Skeletal muscle cell (primary cell): ENCODE data around the gene HBB.
"Not testable (repeated sequence)": the region's sequence is repeated elsewhere in the genome, so short reads cannot be mapped to it uniquely, and the experiment has no call there.

Experiments
- DNase-seq: peaks from one replicate; pipeline ENCODE4 v3.0.0-alpha.2; 2010; ENCODE audit warnings: low read depth
- H3K4me3 ChIP-seq: 2 replicates; pipeline ENCODE4 v1.5.1; 2011; ENCODE audit warnings: low read depth, mild to moderate bottlenecking, control low read depth, low read length, moderate library complexity

Gene HBB

GRCh38 chr11:5249807-5250396 lies 23.0 kb upstream of the HBB start, which contains the start of gene HBG1:
Gene HBG1, minus strand, starts transcription at chr11:5249857. Its CDS starts 53 bp downstream, at chr11:5249804.
- not testable (repeated sequence) for H3K4me3 ChIP-seq, DNase-seq

- H3K4me3 ChIP-seq, DNase-seq: not testable (repeated sequence)
Measured at GRCh38 chr11:5248498-5248897, 21.6 kb upstream of the HBB start.

- no peak for DNase-seq
- H3K4me3 ChIP-seq = no peak overlapping the region
Measured at GRCh38 chr11:5247472-5248192, 20.8 kb upstream of the HBB start.

DNA sequence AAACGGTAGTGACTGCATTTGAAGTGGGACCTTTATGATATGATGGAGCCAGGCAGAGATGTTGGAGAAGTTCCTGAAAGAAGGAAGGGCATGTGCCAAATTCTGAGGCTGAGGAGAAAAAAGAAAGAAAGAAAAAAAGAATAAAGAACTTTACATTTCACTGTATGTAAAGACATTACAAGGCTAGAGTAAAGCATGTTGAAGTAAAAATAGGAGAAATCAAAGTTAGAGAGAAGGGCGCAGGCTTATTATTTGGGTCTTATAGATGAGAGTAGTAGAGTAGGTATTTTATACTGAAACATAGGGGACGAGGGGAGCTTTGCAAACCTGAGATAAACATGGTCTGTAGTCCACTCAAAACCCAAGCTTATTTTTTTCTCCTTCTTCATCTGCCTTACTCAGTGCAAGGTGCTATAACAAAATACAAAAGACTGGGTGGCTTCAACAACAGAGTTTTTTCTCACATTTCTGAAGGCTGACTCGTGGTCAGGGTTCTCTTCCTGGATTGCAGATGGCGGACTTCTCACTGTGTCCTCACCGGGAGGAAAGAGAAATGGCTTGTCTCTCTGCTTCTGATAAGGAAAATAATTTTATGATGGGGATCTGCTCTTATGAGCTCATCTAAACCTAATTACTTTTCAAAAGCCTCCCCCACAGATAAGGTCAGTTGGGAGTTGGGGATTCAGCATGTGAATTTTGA lies 20.1 kb upstream of the HBB start:
- DNase-seq = no peak
- H3K4me3 ChIP-seq = no peak overlapping the region

- H3K4me3 ChIP-seq = no peak overlapping the region
- DNase-seq = no peak
Measured at GRCh38 chr11:5245155-5245554, 18.3 kb upstream of the HBB start.

- H3K4me3 ChIP-seq = no peak overlapping the region
- DNase-seq = no peak
Measured at GRCh38 chr11:5243816-5244180, 16.9 kb upstream of the HBB start.

DNA sequence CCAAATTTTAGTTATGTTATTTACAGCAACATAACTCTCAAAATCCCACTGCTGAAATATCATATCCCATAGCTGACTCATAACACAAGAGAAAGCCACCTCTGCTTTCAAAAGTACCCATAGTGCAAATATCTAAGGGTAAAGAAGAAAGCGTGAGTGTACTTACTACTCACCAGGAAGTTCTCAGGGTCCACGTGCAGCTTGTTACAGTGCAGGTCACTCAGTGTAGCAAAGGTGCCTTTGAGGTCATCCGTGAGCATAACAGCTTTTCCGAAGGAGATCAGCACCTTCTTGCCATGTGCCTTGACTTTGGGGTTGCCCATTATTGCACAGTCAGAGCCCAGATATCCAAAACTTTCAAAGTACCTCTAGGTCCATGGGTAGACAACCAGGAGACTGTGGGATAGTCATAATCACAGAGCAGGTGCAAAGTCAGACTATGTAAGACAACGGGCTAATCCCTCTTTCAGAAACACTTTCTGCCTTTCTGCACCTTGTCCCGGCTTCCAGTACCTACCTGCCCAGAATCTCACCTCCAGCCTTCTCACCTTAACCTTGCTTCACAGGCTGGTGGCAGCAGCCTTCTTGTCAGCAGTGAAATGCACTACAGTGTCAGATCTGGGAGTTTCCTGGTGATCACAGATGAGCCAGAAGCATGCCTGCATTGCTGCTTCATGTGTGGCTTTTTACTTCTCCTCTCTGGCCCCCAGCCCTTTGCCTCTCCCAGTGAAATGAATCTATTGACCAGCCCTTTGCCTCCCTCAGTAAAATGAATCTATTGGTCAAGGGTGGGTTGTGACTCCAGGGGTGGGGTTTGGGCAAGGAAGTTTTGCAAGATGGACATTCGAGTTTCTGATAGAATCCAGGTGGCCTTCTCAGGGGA lies 16.3 kb upstream of the HBB start:
- no peak for DNase-seq
- no peak overlapping the region for H3K4me3 ChIP-seq

- no peak overlapping the region for H3K4me3 ChIP-seq
- DNase-seq = no peak
Measured at GRCh38 chr11:5242208-5242607, 15.3 kb upstream of the HBB start.

DNA sequence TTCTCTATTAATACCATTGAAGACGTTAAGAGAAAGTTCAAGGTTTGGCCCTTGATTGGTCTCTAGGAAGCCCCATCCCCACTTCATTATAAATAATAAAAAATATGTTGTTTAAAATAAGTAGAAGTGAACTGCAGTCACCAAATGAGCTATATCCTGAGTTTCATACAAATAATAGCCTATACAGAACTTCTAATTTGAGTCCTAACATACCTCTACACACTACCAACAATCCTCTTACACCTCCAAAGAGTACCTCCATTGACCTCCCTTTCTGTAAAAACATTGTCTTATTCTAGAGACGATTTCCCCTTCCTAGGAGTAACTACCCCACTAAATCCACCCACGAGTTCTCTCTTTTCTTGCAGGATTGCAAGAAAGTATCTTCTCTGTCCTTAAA lies 14.6 kb upstream of the HBB start:
- H3K4me3 ChIP-seq = no peak overlapping the region
- DNase-seq = no peak

- no peak for DNase-seq
- H3K4me3 ChIP-seq = no peak overlapping the region
Measured at GRCh38 chr11:5240458-5240857, 13.6 kb upstream of the HBB start.

DNA sequence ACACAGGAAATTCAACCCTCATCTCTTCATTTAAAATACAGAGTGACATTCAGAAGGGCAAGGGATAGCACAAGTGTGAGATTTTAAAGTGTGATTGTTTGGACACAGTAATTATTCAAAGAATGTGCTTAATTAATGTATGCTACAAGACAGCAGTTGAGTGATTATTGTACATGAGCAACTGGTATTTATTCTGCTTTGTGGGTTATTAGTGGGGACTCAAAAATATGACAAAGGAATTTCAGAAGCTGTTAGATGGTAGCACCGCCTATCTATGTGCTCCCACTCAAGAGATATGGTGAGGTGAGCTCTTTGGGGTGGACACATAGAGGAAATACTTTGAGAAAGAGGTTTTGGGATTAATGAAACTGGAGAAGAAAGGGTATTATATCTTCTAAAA lies 13.2 kb upstream of the HBB start:
- no peak for DNase-seq
- H3K4me3 ChIP-seq = no peak overlapping the region

DNA sequence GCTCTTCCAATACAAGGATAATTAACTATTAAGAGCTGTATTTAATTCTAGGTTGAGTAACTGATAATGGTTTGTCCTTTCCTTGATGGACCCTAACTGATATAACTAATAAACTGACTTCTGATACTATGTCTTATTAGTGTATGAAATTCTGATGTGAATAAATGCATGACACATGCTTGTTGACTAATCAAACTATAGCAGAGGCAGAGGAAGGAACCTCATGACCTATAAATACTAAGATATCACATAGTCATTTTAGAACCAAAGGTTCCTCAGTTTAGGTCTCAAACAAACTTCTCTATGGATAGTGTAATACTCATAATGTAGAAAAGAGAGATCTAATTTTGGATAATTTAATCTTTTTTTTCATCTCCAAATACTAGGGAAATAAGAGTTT lies 12.2 kb upstream of the HBB start:
- no peak for DNase-seq
- H3K4me3 ChIP-seq = no peak overlapping the region

DNA sequence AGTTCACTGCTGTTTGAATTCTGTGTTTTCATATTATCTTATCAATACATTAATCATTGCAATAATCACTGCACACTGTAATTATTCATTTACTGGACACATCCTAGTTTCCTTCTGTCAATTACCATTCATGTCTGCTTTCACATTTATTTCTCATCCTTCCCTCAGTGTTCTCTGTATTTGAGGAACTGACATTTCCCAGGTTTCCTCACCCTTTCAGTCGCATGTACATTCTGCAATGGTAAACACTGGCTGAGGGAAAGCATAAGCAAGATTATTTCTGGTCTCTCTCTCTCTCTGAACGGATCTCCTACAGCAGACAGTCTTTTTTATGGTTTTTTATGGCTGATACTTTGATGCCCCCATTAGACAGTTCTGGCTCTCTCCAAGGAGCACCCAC lies 11.6 kb upstream of the HBB start:
- H3K4me3 ChIP-seq = no peak overlapping the region
- no peak for DNase-seq

- H3K4me3 ChIP-seq = no peak overlapping the region
- DNase-seq = no peak
Measured at GRCh38 chr11:5237420-5237819, 10.5 kb upstream of the HBB start.

GRCh38 chr11:5235364-5236095 lies 8.7 kb upstream of the HBB start:
- no peak for DNase-seq
- H3K4me3 ChIP-seq = no peak overlapping the region

DNA sequence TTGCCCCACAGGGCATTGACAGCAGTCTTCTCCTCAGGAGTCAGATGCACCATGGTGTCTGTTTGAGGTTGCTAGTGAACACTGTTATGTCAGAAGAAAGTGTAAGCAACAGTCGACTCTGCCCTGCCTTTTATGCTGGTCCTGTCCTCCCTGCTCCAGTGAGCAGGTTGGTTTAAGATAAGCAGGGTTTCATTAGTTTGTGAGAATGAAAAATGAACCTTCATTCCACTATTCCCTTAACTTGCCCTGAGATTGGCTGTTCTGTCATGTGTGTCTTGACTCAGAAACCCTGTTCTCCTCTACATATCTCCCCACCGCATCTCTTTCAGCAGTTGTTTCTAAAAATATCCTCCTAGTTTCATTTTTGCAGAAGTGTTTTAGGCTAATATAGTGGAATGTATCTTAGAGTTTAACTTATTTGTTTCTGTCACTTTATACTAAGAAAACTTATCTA lies 7.5 kb upstream of the HBB start, which contains the start of gene HBD:
Gene HBD (minus strand): TSS at position 103 of the 454 bp plus-strand sequence. CDS start 50 bp downstream, at position 53.
- DNase-seq = no peak

GRCh38 chr11:5233307-5233706 lies 6.4 kb upstream of the HBB start:
- no peak overlapping the region for H3K4me3 ChIP-seq
- DNase-seq = no peak

More for the DNA sequence above, 7.5 kb upstream of the HBB start, which contains the start of gene HBD:
- no peak within 1 kb of the TSS for H3K4me3 ChIP-seq

DNA sequence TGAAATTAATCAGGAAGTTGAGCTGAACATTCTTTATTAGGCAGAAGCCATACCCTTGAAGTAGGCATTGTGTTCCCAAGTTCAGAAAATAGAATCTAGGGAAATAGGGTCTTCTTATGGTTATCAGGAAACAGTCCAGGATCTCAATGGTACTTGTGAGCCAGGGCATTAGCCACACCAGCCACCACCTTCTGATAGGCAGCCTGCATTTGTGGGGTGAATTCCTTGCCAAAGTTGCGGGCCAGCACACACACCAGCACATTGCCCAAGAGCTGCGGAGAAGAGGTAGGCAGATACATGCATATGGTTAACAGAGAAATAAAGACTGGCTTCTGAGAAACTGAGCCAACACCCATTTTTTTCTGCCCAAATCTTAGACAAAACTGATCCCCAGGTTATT lies 6.0 kb upstream of the HBB start:
- no peak overlapping the region for H3K4me3 ChIP-seq
- DNase-seq = no peak

GRCh38 chr11:5232176-5232575 lies 5.3 kb upstream of the HBB start:
- H3K4me3 ChIP-seq = no peak overlapping the region
- no peak for DNase-seq
